HG02870 (cell line): ENCODE data around the gene SERPINE2.
A peak's percentile ranks its signal among the peaks of the same experiment; 100 is the strongest.

Experiments used
- ATAC-seq: cut with Tn5 transposase; IDR thresholded peaks from one replicate; pipeline ENCODE4 v1.9.1; 2021; ENCODE audit warnings: mild to moderate bottlenecking, moderate library complexity; ENCODE audit not compliant: unreplicated experiment

The SERPINE2 gene

GRCh38 chr2:224039080-224039769 lies at the start of gene SERPINE2:
TSS of gene SERPINE2 (minus strand) at chr2:224039286. CDS start at chr2:224001900, 37,386 bp downstream.
- peak; percentile 37 for ATAC-seq

- no peak for ATAC-seq
Observed at GRCh38 chr2:224086226-224086914, 47.3 kb upstream of the SERPINE2 start.

- ATAC-seq: no peak
Observed at GRCh38 chr2:224085811-224086210, 46.7 kb upstream of the SERPINE2 start.

- ATAC-seq: no peak
Observed at GRCh38 chr2:224085246-224085645, 46.2 kb upstream of the SERPINE2 start.

- no peak for ATAC-seq
Observed at GRCh38 chr2:224084266-224084892, 45.3 kb upstream of the SERPINE2 start.

GRCh38 chr2:224083638-224084037 lies 44.6 kb upstream of the SERPINE2 start:
- no peak for ATAC-seq

GRCh38 chr2:224078656-224079055 lies 39.6 kb upstream of the SERPINE2 start:
- no peak for ATAC-seq

- no peak for ATAC-seq
Observed at GRCh38 chr2:224077773-224078507, 38.9 kb upstream of the SERPINE2 start.

- ATAC-seq: no peak
Observed at GRCh38 chr2:224075588-224075987, 36.5 kb upstream of the SERPINE2 start.

- ATAC-seq: no peak
Observed at GRCh38 chr2:224073676-224074075, 34.6 kb upstream of the SERPINE2 start.

GRCh38 chr2:224072541-224073188 lies 33.6 kb upstream of the SERPINE2 start:
- ATAC-seq: no peak

GRCh38 chr2:224069172-224069571 lies 30.1 kb upstream of the SERPINE2 start:
- no peak for ATAC-seq

GRCh38 chr2:224063298-224063648 lies 24.2 kb upstream of the SERPINE2 start:
- ATAC-seq: no peak

GRCh38 chr2:224062481-224063297 lies 23.6 kb upstream of the SERPINE2 start:
- no peak for ATAC-seq

- no peak for ATAC-seq
Observed at GRCh38 chr2:224060783-224061482, 21.8 kb upstream of the SERPINE2 start.

- no peak for ATAC-seq
Observed at GRCh38 chr2:224059178-224059577, 20.1 kb upstream of the SERPINE2 start.

- no peak for ATAC-seq
Observed at GRCh38 chr2:224058048-224058775, 19.1 kb upstream of the SERPINE2 start.

GRCh38 chr2:224056889-224057288 lies 17.8 kb upstream of the SERPINE2 start:
- no peak for ATAC-seq

- ATAC-seq: no peak
Observed at GRCh38 chr2:224055101-224055500, 16.0 kb upstream of the SERPINE2 start.
